Cardiac fibroblast (primary cell): ENCODE measurements around the gene FAM217B.

ENCODE experiments used
- DNase-seq, 2 donors: peaks; one replicate each; pipeline versions ENCODE4 v3.0.0 to v3.0.0-alpha.2; 2010; ENCODE audit warnings: low read depth in 2 of 2
- H3K4me3 ChIP-seq, 2 donors: replicated peaks in 1 of 2; 1 replicate in 1 of 2; 2 replicates in 1 of 2; pipeline ENCODE4 v1.5.1; 2011; ENCODE audit warnings: low read depth in 2 of 2, low read length in 2 of 2, mild to moderate bottlenecking in 2 of 2, moderate library complexity in 1 of 2
- TF ChIP-seq, protein P1 (sequence below): IDR thresholded peaks from one replicate; pipeline ENCODE4 v1.5.1; 2011; ENCODE audit warnings: low read depth, mild to moderate bottlenecking, low read length, inconsistent platforms

The FAM217B gene

DNA sequence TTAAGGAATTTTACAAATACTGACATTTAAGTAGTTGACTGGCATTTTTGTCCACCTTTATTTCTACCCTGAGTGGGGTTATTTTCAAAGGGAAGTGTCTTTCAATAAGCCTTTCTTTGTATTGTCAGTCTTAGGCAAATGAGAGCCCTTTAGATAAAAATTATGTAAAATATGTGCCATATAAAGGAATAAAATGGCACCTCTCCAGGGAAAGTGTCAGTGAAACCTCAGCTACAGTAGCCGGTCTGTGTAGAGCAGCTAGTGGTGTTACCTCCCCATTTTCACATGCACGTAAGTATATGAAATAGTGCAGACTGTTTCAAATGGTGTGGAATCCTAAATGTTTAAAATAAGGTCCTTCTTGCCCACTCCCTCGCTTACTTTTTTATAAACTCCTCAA is 5.0 kb downstream of the FAM217B start:
- TF ChIP-seq, protein P1, sequence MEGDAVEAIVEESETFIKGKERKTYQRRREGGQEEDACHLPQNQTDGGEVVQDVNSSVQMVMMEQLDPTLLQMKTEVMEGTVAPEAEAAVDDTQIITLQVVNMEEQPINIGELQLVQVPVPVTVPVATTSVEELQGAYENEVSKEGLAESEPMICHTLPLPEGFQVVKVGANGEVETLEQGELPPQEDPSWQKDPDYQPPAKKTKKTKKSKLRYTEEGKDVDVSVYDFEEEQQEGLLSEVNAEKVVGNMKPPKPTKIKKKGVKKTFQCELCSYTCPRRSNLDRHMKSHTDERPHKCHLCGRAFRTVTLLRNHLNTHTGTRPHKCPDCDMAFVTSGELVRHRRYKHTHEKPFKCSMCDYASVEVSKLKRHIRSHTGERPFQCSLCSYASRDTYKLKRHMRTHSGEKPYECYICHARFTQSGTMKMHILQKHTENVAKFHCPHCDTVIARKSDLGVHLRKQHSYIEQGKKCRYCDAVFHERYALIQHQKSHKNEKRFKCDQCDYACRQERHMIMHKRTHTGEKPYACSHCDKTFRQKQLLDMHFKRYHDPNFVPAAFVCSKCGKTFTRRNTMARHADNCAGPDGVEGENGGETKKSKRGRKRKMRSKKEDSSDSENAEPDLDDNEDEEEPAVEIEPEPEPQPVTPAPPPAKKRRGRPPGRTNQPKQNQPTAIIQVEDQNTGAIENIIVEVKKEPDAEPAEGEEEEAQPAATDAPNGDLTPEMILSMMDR: no peak
- DNase-seq: peak in 1 of 2 donors; percentile 30
- no peak overlapping the region for H3K4me3 ChIP-seq

DNA sequence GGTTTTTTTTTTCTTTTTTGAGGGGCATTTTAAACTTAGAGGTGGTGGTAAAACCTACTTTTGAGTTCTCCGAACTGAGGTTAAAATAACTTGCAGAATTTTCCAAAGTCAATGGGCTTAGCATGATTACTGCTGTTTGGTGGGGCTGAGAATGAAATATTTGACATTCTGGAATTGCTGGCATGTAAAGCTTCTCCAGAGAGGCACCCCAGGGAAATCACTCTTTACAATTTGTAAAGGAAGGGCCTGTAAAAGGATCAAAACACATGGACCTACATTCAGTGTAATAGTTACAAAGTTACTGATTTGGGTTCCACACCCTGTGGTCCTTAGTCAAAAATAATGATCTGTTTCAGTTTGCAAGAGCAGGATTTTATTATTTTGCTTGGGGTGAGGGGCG is 5.5 kb downstream of the FAM217B start:
- H3K4me3 ChIP-seq: no peak overlapping the region
- TF ChIP-seq, protein P1: no peak
- DNase-seq: peak in 1 of 2 donors; percentile 17

DNA sequence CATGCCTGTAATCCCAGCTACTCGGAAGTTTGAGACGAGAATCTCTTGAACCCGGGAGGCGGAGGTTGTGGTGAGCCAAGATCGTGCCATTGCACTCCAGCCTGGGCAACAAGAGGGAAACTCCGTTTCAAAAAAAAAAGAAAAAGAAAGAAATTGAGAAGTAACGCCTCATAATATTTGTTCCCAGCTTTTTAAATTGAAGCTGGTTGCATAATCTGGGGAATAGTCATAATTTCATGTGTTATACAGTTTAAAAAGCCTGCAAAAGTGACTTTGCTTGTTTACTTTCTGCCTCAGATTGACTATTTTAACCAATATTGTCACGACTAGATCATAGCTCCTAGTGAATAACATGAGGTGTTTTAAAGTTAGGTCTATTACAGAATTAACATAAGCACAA is 7.2 kb downstream of the FAM217B start:
- no peak for DNase-seq

DNA sequence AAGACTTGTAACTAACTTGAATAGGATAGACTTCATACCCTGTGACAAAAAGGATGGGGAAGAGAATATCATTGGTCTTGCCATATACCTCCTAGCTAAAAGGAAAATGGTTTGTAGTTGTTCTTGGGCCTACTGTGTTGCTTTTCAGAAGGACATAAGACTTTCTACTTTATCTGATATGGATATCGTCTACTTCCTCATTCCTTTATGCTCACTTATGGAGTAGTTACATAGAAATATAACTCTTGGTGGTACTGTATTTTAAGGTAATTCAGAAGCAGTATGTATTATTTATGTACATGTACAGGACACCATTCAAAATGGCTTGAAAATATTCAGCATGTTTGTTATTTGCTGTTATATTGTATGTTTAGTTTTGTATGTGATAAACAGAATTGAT is 8.0 kb downstream of the FAM217B start:
- H3K4me3 ChIP-seq: no peak overlapping the region
- TF ChIP-seq, protein P1: no peak
- DNase-seq: no peak

More for the DNA sequence above, 7.2 kb downstream of the FAM217B start:
- TF ChIP-seq, protein P1: no peak
- H3K4me3 ChIP-seq: no peak overlapping the region

DNA sequence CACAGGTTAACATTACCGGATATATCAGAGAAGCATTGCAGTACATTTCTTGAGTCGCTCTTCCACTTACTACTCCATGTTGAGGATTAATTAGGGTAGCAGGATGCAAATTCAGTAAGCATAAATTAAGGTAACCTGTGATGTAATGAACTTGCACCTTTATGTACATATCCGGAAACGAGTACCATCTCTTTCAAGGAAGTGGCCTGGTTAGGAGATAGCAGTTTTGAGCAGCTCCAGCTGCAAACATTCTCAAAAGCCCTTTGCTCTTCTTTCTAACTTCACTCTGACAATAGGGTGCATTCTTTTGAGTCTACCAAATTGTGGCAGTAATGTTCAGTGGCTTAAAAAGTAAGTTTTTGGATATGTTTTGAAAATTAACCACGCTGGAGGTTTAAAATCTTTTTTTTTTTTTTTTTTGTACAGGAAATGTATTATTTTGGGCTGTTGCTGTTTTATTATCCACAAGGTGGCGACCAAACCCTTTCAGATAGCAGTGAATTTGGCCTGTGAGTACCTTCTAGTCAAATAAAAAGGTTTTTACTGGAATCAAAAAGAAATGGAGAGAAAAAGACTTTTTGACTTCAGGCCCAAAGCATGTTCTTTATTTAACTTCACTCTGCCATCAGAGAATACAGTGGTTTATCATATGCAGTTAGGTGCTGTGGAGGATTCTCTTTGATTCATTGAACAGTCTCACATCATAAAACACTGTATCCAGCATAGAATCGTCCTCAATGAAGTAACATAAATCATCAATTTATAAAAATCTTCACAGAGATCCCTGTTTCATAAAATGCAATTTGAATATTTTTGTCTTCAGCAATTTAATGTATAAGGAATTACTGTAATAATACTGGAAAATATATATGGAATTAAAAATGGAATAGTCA is 8.9 kb downstream of the FAM217B start:
- TF ChIP-seq, protein P1: peak; percentile 61
- DNase-seq: peak; percentile 73 to 77
- no peak overlapping the region for H3K4me3 ChIP-seq

DNA sequence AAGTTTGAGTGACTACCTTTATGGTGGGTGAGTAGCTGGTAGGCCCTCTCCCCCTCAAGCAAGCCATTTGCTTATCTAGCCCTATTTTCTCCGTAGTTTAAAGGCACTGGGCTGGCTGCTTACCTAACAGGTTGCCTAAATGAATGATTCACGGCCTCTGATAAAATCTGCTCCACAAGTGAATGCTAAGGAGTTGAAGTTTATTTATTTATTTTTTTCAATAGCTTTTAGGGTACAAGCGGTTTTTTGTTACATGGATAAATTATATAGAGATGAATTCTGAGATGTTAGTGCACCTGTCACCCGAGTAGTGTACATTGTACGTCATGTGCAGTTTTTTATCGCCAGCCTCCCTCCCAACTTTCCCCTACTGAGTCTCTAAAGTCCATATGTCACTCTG is 9.7 kb downstream of the FAM217B start:
- DNase-seq: no peak
- H3K4me3 ChIP-seq: no peak overlapping the region
- TF ChIP-seq, protein P1: no peak

DNA sequence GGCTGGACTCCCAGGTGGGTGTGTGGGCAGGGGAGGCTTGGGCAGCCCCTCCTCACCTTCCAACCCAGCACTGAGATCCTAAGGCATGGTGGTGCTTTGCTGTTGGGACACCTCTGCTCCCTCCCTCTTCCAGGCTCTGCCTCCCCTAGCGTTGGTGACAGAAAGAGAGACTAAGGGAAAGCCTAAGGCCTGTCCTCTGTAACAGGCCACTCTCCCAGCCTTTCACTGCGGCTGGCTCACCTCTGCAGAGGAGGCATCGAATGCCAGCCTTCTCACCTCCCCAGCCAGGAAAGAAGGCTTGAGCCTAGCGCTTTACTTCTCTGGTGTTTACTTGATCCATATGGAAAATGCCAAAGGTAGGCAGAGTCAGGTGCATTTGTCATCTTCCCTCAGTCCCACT is 14.5 kb downstream of the FAM217B start:
- no peak for DNase-seq
- no peak overlapping the region for H3K4me3 ChIP-seq
- TF ChIP-seq, protein P1: no peak
